Vagina (tissue), 2 donors: Measurements from ENCODE around the gene SLC37A1.

Source experiments
- CTCF ChIP-seq, 3 experiments: fragments of 450-650 bp in 2 of 3; fragments of 200-600 bp in 1 of 3; sonication (generic) in 1 of 3; IDR thresholded peaks; one replicate each; pipeline ENCODE4 v1.5.1; 2017 to 2019; ENCODE audit warnings: antibody characterized with exemption in 3 of 3, mild to moderate bottlenecking in 2 of 3, moderate library complexity in 2 of 3
- POLR2A ChIP-seq, 2 donors: fragments of 450-650 bp; IDR thresholded peaks; one replicate each; pipeline ENCODE4 v1.6.1; 2017; ENCODE audit warnings: antibody characterized with exemption in 2 of 2, mild to moderate bottlenecking in 2 of 2, moderate library complexity in 2 of 2
- POLR2AphosphoS5 ChIP-seq, 2 donors: sonication (generic); formaldehyde crosslinking; IDR thresholded peaks; one replicate each; pipeline ENCODE4 v1.9.0; 2017; ENCODE audit warnings: antibody characterized with exemption in 2 of 2, mild to moderate bottlenecking in 2 of 2, low read depth in 1 of 2; ENCODE audit not compliant: insufficient read depth in 1 of 2

- TF ChIP-seq CTCF (IDR thresholded peaks at IDR 0.05) = no peak
- no peak for TF ChIP-seq POLR2A (IDR thresholded peaks at IDR 0.05)
- no peak for TF ChIP-seq POLR2AphosphoS5 (IDR thresholded peaks at IDR 0.05; ENCODE audit: insufficient read depth in 1 of 2, low read depth in 1 of 2)
Measured at GRCh38 chr21:42585881-42586280, 72.2 kb downstream of the SLC37A1 start.
